Stimulated activated CD4-positive, alpha-beta T cell treated with anti-CD3 and anti-CD28 coated beads, Interleukin-15, amount 100 ng/mL, for 24 hours (primary cell): ENCODE results near the gene MAPK6.

ENCODE experiments used
- DNase-seq: peaks from one replicate; pipeline ENCODE4 v3.0.0-alpha.2; 2020

Gene MAPK6

GRCh38 chr15:52107238-52107637 is 88.2 kb downstream of the MAPK6 start:
- no peak for DNase-seq

- DNase-seq = no peak
These were observed 90.8 kb downstream of the MAPK6 start for GRCh38 chr15:52109559-52110451.

GRCh38 chr15:52111517-52112202 is 92.6 kb downstream of the MAPK6 start:
- no peak for DNase-seq

GRCh38 chr15:52112203-52112750 is 93.3 kb downstream of the MAPK6 start:
- peak; percentile 66 for DNase-seq

GRCh38 chr15:52113235-52113634 is 94.2 kb downstream of the MAPK6 start:
- no peak for DNase-seq

GRCh38 chr15:52113708-52114107 is 94.7 kb downstream of the MAPK6 start:
- no peak for DNase-seq

- no peak for DNase-seq
These were observed 95.4 kb downstream of the MAPK6 start for GRCh38 chr15:52114261-52115055.

GRCh38 chr15:52115598-52116427 is 96.8 kb downstream of the MAPK6 start:
- no peak for DNase-seq
